Sigmoid colon (tissue), 7 donors: ENCODE measurements around the gene RPL7L1. TPM values are rescaled to one million over a fixed set of nuclear protein-coding genes. Genes with fewer than 3 reads are reported as not detected.

Source experiments
- DNase-seq: peaks from one replicate; pipeline ENCODE4 v3.0.0-alpha.2; 2019
- H3K27ac ChIP-seq, 4 donors: fragments of 200-600 bp; sonication (generic); one replicate each; pipeline ENCODE4 v1.5.1; 2016 to 2019; ENCODE audit warnings: mild to moderate bottlenecking in 1 of 4
- H3K27me3 ChIP-seq, 3 donors: fragments of 200-600 bp; sonication (generic); one replicate each; pipeline ENCODE4 v1.5.1; 2019; ENCODE audit warnings: mild to moderate bottlenecking in 1 of 3
- H3K36me3 ChIP-seq, 4 donors: fragments of 200-600 bp; sonication (generic); one replicate each; pipeline ENCODE4 v1.5.1; 2016 to 2019
- H3K4me1 ChIP-seq, 4 donors: fragments of 200-600 bp; sonication (generic); one replicate each; pipeline ENCODE4 v1.5.1; 2017 to 2019
- H3K4me3 ChIP-seq, 4 donors: fragments of 200-600 bp; sonication (generic); one replicate each; pipeline ENCODE4 v1.5.1; 2017 to 2019; ENCODE audit warnings: mild to moderate bottlenecking in 2 of 4, moderate library complexity in 1 of 4
- H3K9me3 ChIP-seq, 4 donors: fragments of 200-600 bp in 3 of 4; sonication (generic) in 3 of 4; one replicate each; pipeline versions ENCODE4 v1.5.1 to v1.6.1; 2013 to 2019
- CTCF ChIP-seq, 4 experiments: fragments of 450-650 bp in 3 of 4; fragments of 200-600 bp in 1 of 4; IDR thresholded peaks; one replicate each; pipeline ENCODE4 v1.5.1; 2016 to 2019; ENCODE audit warnings: antibody characterized with exemption in 4 of 4, mild to moderate bottlenecking in 3 of 4, moderate library complexity in 2 of 4
- EP300 ChIP-seq, 4 donors: sonication (generic); formaldehyde crosslinking; IDR thresholded peaks; one replicate each; pipeline ENCODE4 v1.6.1; 2017; ENCODE audit warnings: antibody characterized with exemption in 4 of 4
- POLR2A ChIP-seq, 2 donors: fragments of 450-650 bp; IDR thresholded peaks; one replicate each; pipeline ENCODE4 v1.6.1; 2016; ENCODE audit warnings: antibody characterized with exemption in 2 of 2, mild to moderate bottlenecking in 2 of 2, moderate library complexity in 2 of 2
- POLR2AphosphoS5 ChIP-seq, 4 donors: sonication (generic); formaldehyde crosslinking; IDR thresholded peaks; one replicate each; pipeline ENCODE4 v1.6.1; 2017; ENCODE audit warnings: antibody characterized with exemption in 4 of 4
- WGBS, 2 donors: extraction: QIAGEN DNeasy Blood & Tissue Kit; methylation state at CpG; one replicate each; pipeline ENCODE4 v1.1.7; 2013; 5-methylcytosine and 5-hydroxymethylcytosine counted together
- intact Hi-C: fragments of 100-400 bp; cut with DNase I; formaldehyde crosslinking; loops from one replicate; pipeline ENCODE4 v1.15.1; 2023
- polyA plus RNA-seq, 3 donors: library from polyadenylated mRNA; stranded (reverse); fragments of 200-250 nt; gene quantifications; one replicate each; pipeline ENCODE4 v1.2.3, GENCODE V29; 2013
- total RNA-seq, 4 donors: library from RNA; depleted of rRNA; stranded (reverse); fragments of >200 nt; gene quantifications; one replicate each; pipeline ENCODE4 v1.1.0, GENCODE V29; 2016
- donor health status: healthy with polysubstance abuse.
- donor health status: Bipolar disorder and iron deficiency.
- donor health status: healthy.

The RPL7L1 gene
- total and polyA plus RNA-seq, 7 donors, result 30.6 to 79.0 (median 67.6) TPM

- no peaks in the 10 kb centered on the region for H3K27me3 ChIP-seq
- intact Hi-C loops, result no loop called here
- no peak overlapping the region for H3K4me3 ChIP-seq
- TF ChIP-seq CTCF (IDR thresholded peaks at IDR 0.05), result no peak
- no peak overlapping the region for H3K27ac ChIP-seq
- DNase-seq, result no peak
- peaks cover 0 to 25% (median 21%) of the 10 kb centered on the region in 4 donors for H3K4me1 ChIP-seq
- peaks cover 14 to 58% (median 44%) of the 10 kb centered on the region in 4 donors for H3K36me3 ChIP-seq
- H3K9me3 ChIP-seq, result no peaks in the 10 kb centered on the region
- WGBS, 2 donors, result 74 to 91% methylated on average over 7 of the region's 7 CpGs
Measured at GRCh38 chr6:42935322-42935721, 55.9 kb downstream of the RPL7L1 start.

- no peak for DNase-seq
- H3K4me3 ChIP-seq, result no peak overlapping the region
- intact Hi-C loops, result no loop called here
- TF ChIP-seq EP300 (IDR thresholded peaks at IDR 0.05), result no peak
- no peak for TF ChIP-seq POLR2A (IDR thresholded peaks at IDR 0.05)
- TF ChIP-seq CTCF (IDR thresholded peaks at IDR 0.05), result no peak
- no peak for TF ChIP-seq POLR2AphosphoS5 (IDR thresholded peaks at IDR 0.05)
- peaks cover 0 to 14% (median 11%) of the 10 kb centered on the region in 4 donors for H3K4me1 ChIP-seq
- H3K27ac ChIP-seq, result no peak overlapping the region
- 92 to 94% methylated on average over 11 of the region's 11 CpGs for WGBS, 2 donors
- peaks cover 14 to 58% (median 47%) of the 10 kb centered on the region in 4 donors for H3K36me3 ChIP-seq
- H3K27me3 ChIP-seq, result no peaks in the 10 kb centered on the region
- no peaks in the 10 kb centered on the region for H3K9me3 ChIP-seq
Measured at GRCh38 chr6:42936398-42936797, 57.0 kb downstream of the RPL7L1 start.

- no peak for DNase-seq
- Histone ChIP-seq H3K4me3 (no peak overlapping the region), H3K36me3 (peaks cover 14 to 58% (median 47%) of the 10 kb centered on the region in 4 donors), H3K4me1 (peaks cover 0 to 5% (median 2%) of the 10 kb centered on the region in 4 donors), H3K27ac (no peak overlapping the region), H3K9me3 (no peaks in the 10 kb centered on the region), H3K27me3 (no peaks in the 10 kb centered on the region)
- intact Hi-C loops, result no loop called here
- 94% methylated on average over 13 of the region's 13 CpGs for WGBS, 2 donors
- no peak for TF ChIP-seq EP300 (IDR thresholded peaks at IDR 0.05)
- no peak for TF ChIP-seq POLR2AphosphoS5 (IDR thresholded peaks at IDR 0.05)
- no peak for TF ChIP-seq CTCF (IDR thresholded peaks at IDR 0.05)
- TF ChIP-seq POLR2A (IDR thresholded peaks at IDR 0.05), result no peak
Measured at GRCh38 chr6:42937548-42938427, 58.4 kb downstream of the RPL7L1 start.

GRCh38 chr6:42938428-42938796 is 59.0 kb downstream of the RPL7L1 start:
- no peaks in the 10 kb centered on the region for H3K27me3 ChIP-seq
- intact Hi-C loops, result no loop called here
- DNase-seq, result no peak
- no peak overlapping the region for H3K27ac ChIP-seq
- WGBS, 2 donors, result 87 to 90% methylated on average over 5 of the region's 5 CpGs
- no peaks in the 10 kb centered on the region for H3K4me1 ChIP-seq
- TF ChIP-seq EP300 (IDR thresholded peaks at IDR 0.05) (no peak), POLR2A (IDR thresholded peaks at IDR 0.05) (no peak)
- H3K9me3 ChIP-seq, result no peaks in the 10 kb centered on the region
- peaks cover 14 to 58% (median 50%) of the 10 kb centered on the region in 4 donors for H3K36me3 ChIP-seq
- H3K4me3 ChIP-seq, result no peak overlapping the region

- 71 to 84% methylated on average over 9 of the region's 9 CpGs for WGBS, 2 donors
- intact Hi-C loops, result no loop called here
- no peak for TF ChIP-seq CTCF (IDR thresholded peaks at IDR 0.05)
- no peak for TF ChIP-seq EP300 (IDR thresholded peaks at IDR 0.05)
- TF ChIP-seq POLR2AphosphoS5 (IDR thresholded peaks at IDR 0.05), result no peak
- TF ChIP-seq POLR2A (IDR thresholded peaks at IDR 0.05), result no peak
- Histone ChIP-seq H3K27me3 (no peaks in the 10 kb centered on the region), H3K27ac (no peak overlapping the region), H3K36me3 (peaks cover 14 to 63% (median 54%) of the 10 kb centered on the region in 4 donors), H3K9me3 (no peaks in the 10 kb centered on the region), H3K4me3 (no peak overlapping the region), H3K4me1 (no peaks in the 10 kb centered on the region)
- DNase-seq, result no peak
Measured at GRCh38 chr6:42938987-42939809, 59.8 kb downstream of the RPL7L1 start.
